H1 (cell line): ENCODE results near the gene MYF5. TPM values are rescaled to one million over a fixed set of nuclear protein-coding genes. Genes with fewer than 3 reads are reported as not detected.

Source experiments
- CTCF ChIA-PET: fragments of 300-600 bp; sonication (Branson Sonifier 250); formaldehyde crosslinking; loops from one replicate; lab custom pipeline; 2021; ENCODE audit not compliant: partially characterized antibody; lab: Charles Lee
- POLR2A ChIA-PET: fragments of 300-600 bp; sonication (Branson Sonifier 250); formaldehyde crosslinking; loops from one replicate; lab custom pipeline; 2021; ENCODE audit warnings: inconsistent platforms; ENCODE audit not compliant: partially characterized antibody; lab: Charles Lee
- DNase-seq, 2 experiments: peaks; one replicate each; pipeline versions ENCODE4 v3.0.0 to v3.0.0-alpha.2; 2010 to 2022; ENCODE audit warnings: low spot score in 2 of 2, low read depth in 1 of 2, mixed read lengths in 1 of 2
- FAIRE-seq: peaks from 2 replicates; lab custom pipeline; 2011; peaks lifted over from hg19 to GRCh38; lab: Jason Lieb, UNC
- H2AFZ ChIP-seq: 2 replicates; pipeline ENCODE4 v1.8.1; 2012; ENCODE audit warnings: low read length, inconsistent platforms
- H2AK5ac ChIP-seq: 2 replicates; pipeline ENCODE4 v1.6.1; 2013; ENCODE audit warnings: low read depth, low read length
- H2BK120ac ChIP-seq: replicated peaks from 2 replicates; pipeline ENCODE3; 2013; ENCODE audit warnings: low read depth, low read length, inconsistent platforms
- H2BK12ac ChIP-seq: 2 replicates; pipeline ENCODE4 v1.6.1; 2013; ENCODE audit warnings: low read depth, low read length
- H2BK15ac ChIP-seq: 2 replicates; pipeline ENCODE4 v1.6.1; 2013; ENCODE audit warnings: low read length
- H2BK20ac ChIP-seq: 2 replicates; pipeline ENCODE4 v1.6.1; 2013; ENCODE audit warnings: low read length
- H2BK5ac ChIP-seq: 2 replicates; pipeline ENCODE4 v1.6.1; 2013; ENCODE audit warnings: low read depth, low read length
- H3K14ac ChIP-seq: 2 replicates; pipeline ENCODE4 v1.6.1; 2013; ENCODE audit warnings: inconsistent platforms; ENCODE audit not compliant: insufficient read length
- H3K18ac ChIP-seq: 2 replicates; pipeline ENCODE4 v1.6.1; 2013; ENCODE audit warnings: low read length; ENCODE audit errors: extremely low read depth
- H3K23ac ChIP-seq: 2 replicates; pipeline ENCODE4 v1.6.1; 2013; ENCODE audit warnings: inconsistent platforms; ENCODE audit not compliant: insufficient read length
- H3K23me2 ChIP-seq: 2 replicates; pipeline ENCODE4 v1.6.1; 2013; ENCODE audit warnings: low read depth, low read length
- H3K27ac ChIP-seq: 2 replicates; pipeline ENCODE4 v1.6.1; 2011; ENCODE audit warnings: low read depth, low read length, inconsistent platforms
- H3K27me3 ChIP-seq, 4 experiments: replicated peaks in 1 of 4; 1 replicate in 1 of 4; 2 replicates in 3 of 4; pipeline versions ENCODE4 v1.6.1 to v1.8.1; 2011 to 2013; ENCODE audit warnings: low read length in 3 of 4, mild to moderate bottlenecking in 3 of 4, inconsistent platforms in 2 of 4, mixed read lengths in 2 of 4, moderate library complexity in 1 of 4; ENCODE audit not compliant: control insufficient read depth in 3 of 4, insufficient read depth in 3 of 4; ENCODE audit errors: extremely low read depth in 1 of 4
- H3K36me3 ChIP-seq, 4 experiments: 2 replicates each; pipeline versions ENCODE4 v1.6.1 to v1.8.1; 2011 to 2013; ENCODE audit warnings: mild to moderate bottlenecking in 4 of 4, low read length in 3 of 4, moderate library complexity in 2 of 4, control low read depth in 1 of 4, inconsistent platforms in 1 of 4; ENCODE audit not compliant: insufficient read depth in 4 of 4, control insufficient read depth in 2 of 4
- H3K4ac ChIP-seq: replicated peaks from 2 replicates; pipeline ENCODE3; 2013; ENCODE audit warnings: low read length, low read depth, mixed read lengths, inconsistent platforms; ENCODE audit not compliant: insufficient read length
- H3K4me1 ChIP-seq, 4 experiments: replicated peaks in 1 of 4; 1 replicate in 1 of 4; 2 replicates in 3 of 4; pipeline versions ENCODE4 v1.6.1 to v1.8.1; 2011 to 2013; ENCODE audit warnings: low read length in 3 of 4, inconsistent platforms in 2 of 4, mixed read lengths in 1 of 4; ENCODE audit not compliant: insufficient read depth in 4 of 4, control insufficient read depth in 3 of 4
- H3K4me2 ChIP-seq, 2 experiments: 2 replicates each; pipeline versions ENCODE4 v1.6.1 to v1.8.1; 2011 to 2013; ENCODE audit warnings: low read depth in 2 of 2, low read length in 2 of 2, control low read depth in 1 of 2, inconsistent platforms in 1 of 2, mild to moderate bottlenecking in 1 of 2; ENCODE audit not compliant: insufficient read depth in 1 of 2
- H3K4me3 ChIP-seq, 4 experiments: fragments of 200-600, 300-600 bp in 1 of 4; sonication (generic), shearing (Covaris generic), sonication (Bioruptor Twin) in 1 of 4; 2 replicates each; pipeline versions ENCODE4 v1.5.1 to v1.8.1; 2011 to 2016; ENCODE audit warnings: low read length in 4 of 4, low read depth in 3 of 4, control low read depth in 2 of 4, inconsistent platforms in 2 of 4, mild to moderate bottlenecking in 2 of 4, mixed read lengths in 1 of 4, moderate library complexity in 1 of 4; ENCODE audit not compliant: insufficient read depth in 2 of 4; ENCODE audit errors: extremely low read depth in 1 of 4
- H3K56ac ChIP-seq: replicated peaks from 2 replicates; pipeline ENCODE3; 2013; ENCODE audit warnings: low read depth, mild to moderate bottlenecking, mixed read lengths, low read length, inconsistent platforms; ENCODE audit not compliant: insufficient read length
- H3K79me1 ChIP-seq: 2 replicates; pipeline ENCODE4 v1.6.1; 2013; ENCODE audit warnings: low read depth, low read length, control low read depth
- H3K79me2 ChIP-seq, 2 experiments: 2 replicates each; pipeline versions ENCODE4 v1.6.1 to v1.8.1; 2012 to 2013; ENCODE audit warnings: low read length in 2 of 2, mild to moderate bottlenecking in 2 of 2, inconsistent platforms in 1 of 2; ENCODE audit not compliant: insufficient read depth in 2 of 2, control insufficient read depth in 1 of 2
- H3K9ac ChIP-seq, 4 experiments: replicated peaks in 1 of 4; 1 replicate in 1 of 4; 2 replicates in 3 of 4; pipeline versions ENCODE4 v1.6.1 to v1.8.1; 2011 to 2013; ENCODE audit warnings: low read depth in 3 of 4, low read length in 3 of 4, control low read depth in 2 of 4, mild to moderate bottlenecking in 2 of 4, moderate library complexity in 2 of 4, inconsistent platforms in 1 of 4; ENCODE audit errors: extremely low read depth in 1 of 4
- H3K9me3 ChIP-seq, 2 experiments: 2 replicates each; pipeline versions ENCODE4 v1.6.1 to v1.8.1; 2012 to 2013; ENCODE audit warnings: mild to moderate bottlenecking in 2 of 2, moderate library complexity in 2 of 2, control low read depth in 1 of 2, inconsistent platforms in 1 of 2, low read depth in 1 of 2, low read length in 1 of 2, mixed read lengths in 1 of 2; ENCODE audit not compliant: insufficient read depth in 2 of 2
- H4K20me1 ChIP-seq, 2 experiments: replicated peaks in 1 of 2; 2 replicates each; pipeline versions ENCODE3 to v1.8.1; 2011 to 2013; ENCODE audit warnings: inconsistent platforms in 2 of 2, low read length in 2 of 2, mild to moderate bottlenecking in 1 of 2; ENCODE audit not compliant: insufficient read depth in 2 of 2, control insufficient read depth in 1 of 2
- H4K5ac ChIP-seq: 2 replicates; pipeline ENCODE4 v1.6.1; 2013; ENCODE audit warnings: low read length, low read depth, mixed read lengths, inconsistent platforms; ENCODE audit not compliant: insufficient read length
- H4K8ac ChIP-seq: 2 replicates; pipeline ENCODE4 v1.8.0; 2013; ENCODE audit warnings: mild to moderate bottlenecking, moderate library complexity, low read length, inconsistent platforms; ENCODE audit not compliant: insufficient read depth; ENCODE audit errors: extremely low read depth
- H4K91ac ChIP-seq: replicated peaks from 2 replicates; pipeline ENCODE3; 2013; ENCODE audit warnings: low read length, mixed read lengths, inconsistent platforms; ENCODE audit not compliant: insufficient read length
- ATF3 ChIP-seq: IDR thresholded peaks from 2 replicates; pipeline ENCODE4 v1.6.1; 2011; ENCODE audit warnings: low read depth, mild to moderate bottlenecking, low read length; ENCODE audit not compliant: insufficient read depth
- CBX8 ChIP-seq: fragments of 300-800, 300-1000 bp; sonication (generic); IDR thresholded peaks from 2 replicates; pipeline ENCODE4 v1.7.1; 2016; ENCODE audit warnings: low read depth, low read length, borderline replicate concordance
- HDAC2 ChIP-seq, 2 experiments: fragments of 300-600 bp in 1 of 2; sonication (generic) in 1 of 2; IDR thresholded peaks; 2 replicates each; pipeline ENCODE4 v1.6.1; 2011 to 2012; ENCODE audit warnings: low read depth in 2 of 2, low read length in 2 of 2, mild to moderate bottlenecking in 2 of 2, moderate library complexity in 2 of 2, borderline replicate concordance in 1 of 2, inconsistent platforms in 1 of 2
- KDM1A ChIP-seq: fragments of 200-600, 300-600 bp; sonication (generic); IDR thresholded peaks from 2 replicates; pipeline ENCODE4 v1.7.1; 2016; ENCODE audit warnings: mild to moderate bottlenecking, low read length, borderline replicate concordance
- KDM5A ChIP-seq: fragments of 200-600 bp; IDR thresholded peaks from 2 replicates; pipeline ENCODE4 v1.7.1; 2012; ENCODE audit warnings: mild to moderate bottlenecking, low read length, inconsistent platforms, mixed read lengths
- NRF1 ChIP-seq: IDR thresholded peaks from 2 replicates; pipeline ENCODE4 v1.6.1; 2011; ENCODE audit warnings: mild to moderate bottlenecking, low read depth, low read length, improper control_type of control experiment
- PHF8 ChIP-seq: fragments of 200-600 bp; sonication (generic); conservative IDR thresholded peaks from 2 replicates; pipeline ENCODE4 v1.7.1; 2012; ENCODE audit warnings: low read depth, mild to moderate bottlenecking, inconsistent platforms, low read length, moderate library complexity
- POLR2AphosphoS5 ChIP-seq: IDR thresholded peaks from 2 replicates; pipeline ENCODE4 v1.6.1; 2011; ENCODE audit warnings: low read depth, low read length
- POU5F1 ChIP-seq: IDR thresholded peaks from 2 replicates; pipeline ENCODE4 v1.6.1; 2011; ENCODE audit warnings: low read depth, mild to moderate bottlenecking, low read length, moderate library complexity
- RBBP5 ChIP-seq: IDR thresholded peaks from 2 replicates; pipeline ENCODE4 v1.7.1; 2012; ENCODE audit warnings: low read depth, mild to moderate bottlenecking, inconsistent platforms, low read length, moderate library complexity, borderline replicate concordance
- SRF ChIP-seq: IDR thresholded peaks from 2 replicates; pipeline ENCODE4 v1.6.1; 2011; ENCODE audit warnings: mild to moderate bottlenecking, low read depth, low read length, moderate library complexity
- SUZ12 ChIP-seq: fragments of 200-600 bp; sonication (generic); IDR thresholded peaks from 2 replicates; pipeline ENCODE4 v1.6.1; 2012; ENCODE audit warnings: mild to moderate bottlenecking, inconsistent platforms, low read length, moderate library complexity, mixed read lengths
- WGBS, 2 experiments: shearing (Covaris generic) in 1 of 2; methylation state at CpG; one replicate each; pipeline versions ENCODE4 v1.1.6 to v1.1.7; 2013 to 2015; ENCODE audit warnings: low lambda C conversion rate in 2 of 2, mixed read lengths in 2 of 2, inconsistent platforms in 1 of 2, low coverage in 1 of 2, missing lambda C conversion rate in 1 of 2; ENCODE audit not compliant: insufficient replicate concordance in 2 of 2, insufficient coverage in 1 of 2, insufficient read length in 1 of 2; ENCODE audit errors: extremely low coverage in 1 of 2, missing lambda C conversion rate in 1 of 2; 5-methylcytosine and 5-hydroxymethylcytosine counted together
- polyA plus RNA-seq, 7 experiments: library from polyadenylated mRNA; depleted of rRNA in 3 of 7; stranded (reverse) in 5 of 7; unstranded in 2 of 7; fragments of >200 nt in 5 of 7; fragments of 200-250 nt in 2 of 7; gene quantifications; 1 replicate in 5 of 7; 2 replicates in 1 of 7; 4 replicates in 1 of 7; pipeline versions ENCODE4 v1.2.1 to v1.2.3, GENCODE V29; 2011 to 2013; ENCODE audit warnings: missing spikeins in 2 of 7, mixed read lengths in 2 of 7
- total RNA-seq: library from RNA; stranded (reverse); fragmentation: NEBNext Ultra II Directional; extraction: Animal tissue kit (Norgen Biotek cat#: 25700); gene quantifications from 2 replicates; pipeline ENCODE4 v1.2.1, GENCODE V29; 2021

MYF5 gene
- total and polyA plus RNA-seq, 2 of the 8 experiments (the other 6 are each of a cell fraction or from before 2014, with no cell fraction given) = 0.09 TPM; not detected in 1

- no peak overlapping the region for H3K23ac ChIP-seq
- H2BK20ac ChIP-seq = no peak overlapping the region
- FAIRE-seq (no peak), DNase-seq (no peak)
- TF ChIP-seq SRF (no peak), KDM1A (no peak), POU5F1 (no peak), ATF3 (no peak), NRF1 (no peak), CBX8 (no peak), PHF8 (no peak), KDM5A (no peak), RBBP5 (no peak), SUZ12 (no peak), HDAC2 (IDR thresholded peaks at IDR 0.05; ENCODE audit: borderline replicate concordance in 1 of 2, low read depth in 2 of 2, low read length in 2 of 2) (no peak), POLR2AphosphoS5 (no peak)
- H3K79me1 ChIP-seq = no peaks in the 10 kb centered on the region
- no peak overlapping the region for H4K91ac ChIP-seq
- no peak overlapping the region for H2AK5ac ChIP-seq
- H3K9ac ChIP-seq = no peak overlapping the region
- H3K36me3 ChIP-seq = no peaks in the 10 kb centered on the region
- H2BK120ac ChIP-seq = no peak overlapping the region
- no peak overlapping the region for H3K4me2 ChIP-seq
- no peak overlapping the region for H2BK5ac ChIP-seq
- no peak overlapping the region for H3K4me3 ChIP-seq
- peaks cover 22 to 44% (median 40%) of the 10 kb centered on the region in 4 experiments for H3K27me3 ChIP-seq
- no peaks in the 10 kb centered on the region for H3K9me3 ChIP-seq
- H3K4me1 ChIP-seq = peaks cover 6 to 9% (median 8%) of the 10 kb centered on the region in 4 experiments
- H2BK15ac ChIP-seq = no peak overlapping the region
- H3K27ac ChIP-seq = no peak overlapping the region
- no peak overlapping the region for H3K4ac ChIP-seq
- H2AFZ ChIP-seq = no peak overlapping the region
- H4K8ac ChIP-seq = no peak overlapping the region
- 90% methylated on average over 2 of the region's 2 CpGs; no CpG with 5 or more reads in 1 of the 2 experiments for WGBS, 2 experiments
- ChIA-PET POLR2A (no interaction called here), CTCF (interaction anchor here (1.0 to 1.9 kb wide), 3 partner anchors 11 to 72 kb away, joined by 3 to 11 read pairs (median 5); no protein-coding TSS in a partner anchor)
- no peak overlapping the region for H4K5ac ChIP-seq
- H3K56ac ChIP-seq = no peak overlapping the region
- H3K23me2 ChIP-seq = peaks cover 5% of the 10 kb centered on the region
- H4K20me1 ChIP-seq = peaks cover 0 to 2% of the 10 kb centered on the region in 2 experiments
- H2BK12ac ChIP-seq = no peak overlapping the region
- no peak overlapping the region for H3K14ac ChIP-seq
- H3K18ac ChIP-seq = no peak overlapping the region
- no peaks in the 10 kb centered on the region for H3K79me2 ChIP-seq
Observed at GRCh38 chr12:80704420-80704819, 12.3 kb upstream of the MYF5 start.
